ENCODE data around the gene LRRC4C. TPM values are rescaled to one million over a fixed set of nuclear protein-coding genes. Genes with fewer than 3 reads are reported as not detected.

Gene LRRC4C
- total RNA-seq, 2 donors from 2014 or later: 0.84 to 0.95 TPM

GRCh38 chr11:40506226-40506625 is 953.2 kb downstream of the LRRC4C start:
- Histone ChIP-seq H3K36me3 (ENCODE audit: control insufficient read depth, insufficient read depth, low read length) (no peaks in the 10 kb centered on the region), H3K4me1 (ENCODE audit: control insufficient read depth, insufficient read depth, low read length) (no peaks in the 10 kb centered on the region), H3K27me3 (ENCODE audit: control insufficient read depth, insufficient read depth, low read length, poor library complexity, severe bottlenecking) (no peaks in the 10 kb centered on the region), H3K9ac (ENCODE audit: extremely low read depth, low read length, poor library complexity, severe bottlenecking) (no peak overlapping the region), H3K27ac (ENCODE audit: low read depth, low read length) (no peak overlapping the region), H3K9me3 (ENCODE audit: control insufficient read depth, low read length) (peaks cover 6% of the 10 kb centered on the region), H3K4me3 (ENCODE audit: low read length) (no peak overlapping the region)
- H3K9me3 Mint-ChIP-seq: peaks cover 18% of the 10 kb centered on the region
- no peaks in the 10 kb centered on the region for H3K36me3 Mint-ChIP-seq (ENCODE audit: low read depth)
- no peak for TF ChIP-seq CTCF (conservative IDR thresholded peaks at IDR 0.05)
- no peaks in the 10 kb centered on the region for H3K27me3 Mint-ChIP-seq (ENCODE audit: insufficient read depth)
- no peaks in the 10 kb centered on the region for H3K4me1 Mint-ChIP-seq
- H3K27ac Mint-ChIP-seq: no peak overlapping the region
- 89% methylated on average over 2 of the region's 3 CpGs; no CpG with 5 or more reads in 1 of the 2 experiments for WGBS, 2 experiments (ENCODE audit: insufficient coverage in 1 of 2, insufficient read length in 1 of 2)
- H3K4me3 Mint-ChIP-seq: no peak overlapping the region
- DNase-seq: no peak

GRCh38 chr11:40491341-40491740 is 968.1 kb downstream of the LRRC4C start:
- H3K9me3 Mint-ChIP-seq: no peaks in the 10 kb centered on the region
- no peak for TF ChIP-seq CTCF (conservative IDR thresholded peaks at IDR 0.05)
- no peaks in the 10 kb centered on the region for H3K27me3 Mint-ChIP-seq (ENCODE audit: insufficient read depth)
- 90 to 100% methylated on average over 1 to 3 of the region's 3 CpGs for WGBS, 2 experiments (ENCODE audit: insufficient coverage in 1 of 2, insufficient read length in 1 of 2)
- no peaks in the 10 kb centered on the region for H3K4me1 Mint-ChIP-seq
- Histone ChIP-seq H3K9me3 (ENCODE audit: control insufficient read depth, low read length) (no peaks in the 10 kb centered on the region), H3K4me1 (ENCODE audit: control insufficient read depth, insufficient read depth, low read length) (no peaks in the 10 kb centered on the region), H3K36me3 (ENCODE audit: control insufficient read depth, insufficient read depth, low read length) (no peaks in the 10 kb centered on the region), H3K4me3 (ENCODE audit: low read length) (no peak overlapping the region), H3K9ac (ENCODE audit: extremely low read depth, low read length, poor library complexity, severe bottlenecking) (no peak overlapping the region), H3K27me3 (ENCODE audit: control insufficient read depth, insufficient read depth, low read length, poor library complexity, severe bottlenecking) (no peaks in the 10 kb centered on the region), H3K27ac (ENCODE audit: low read depth, low read length) (no peak overlapping the region)
- no peak overlapping the region for H3K4me3 Mint-ChIP-seq
- no peak for DNase-seq
- no peak overlapping the region for H3K27ac Mint-ChIP-seq
- no peaks in the 10 kb centered on the region for H3K36me3 Mint-ChIP-seq (ENCODE audit: low read depth)

- Histone ChIP-seq H3K4me1 (ENCODE audit: control insufficient read depth, insufficient read depth, low read length) (no peaks in the 10 kb centered on the region), H3K36me3 (ENCODE audit: control insufficient read depth, insufficient read depth, low read length) (no peaks in the 10 kb centered on the region), H3K4me3 (ENCODE audit: low read length) (no peak overlapping the region), H3K9ac (ENCODE audit: extremely low read depth, low read length, poor library complexity, severe bottlenecking) (no peak overlapping the region), H3K9me3 (ENCODE audit: control insufficient read depth, low read length) (no peaks in the 10 kb centered on the region), H3K27me3 (ENCODE audit: control insufficient read depth, insufficient read depth, low read length, poor library complexity, severe bottlenecking) (no peaks in the 10 kb centered on the region), H3K27ac (ENCODE audit: low read depth, low read length) (no peak overlapping the region)
- no peaks in the 10 kb centered on the region for H3K4me1 Mint-ChIP-seq
- H3K27me3 Mint-ChIP-seq (ENCODE audit: insufficient read depth): no peaks in the 10 kb centered on the region
- no peaks in the 10 kb centered on the region for H3K36me3 Mint-ChIP-seq (ENCODE audit: low read depth)
- H3K27ac Mint-ChIP-seq: no peak overlapping the region
- H3K9me3 Mint-ChIP-seq: no peaks in the 10 kb centered on the region
- no peak overlapping the region for H3K4me3 Mint-ChIP-seq
- DNase-seq: no peak
- TF ChIP-seq CTCF (conservative IDR thresholded peaks at IDR 0.05): no peak
- 67 to 100% methylated on average over 1 of the region's 1 CpG for WGBS, 2 experiments (ENCODE audit: insufficient coverage in 1 of 2, insufficient read length in 1 of 2)
Observed at GRCh38 chr11:40467771-40468170, 991.7 kb downstream of the LRRC4C start.

Data from endodermal cell (in vitro differentiated cells).